Neural crest cell (in vitro differentiated cells): Measurements from ENCODE around the gene KRT84. TPM values are rescaled to one million over a fixed set of nuclear protein-coding genes. Genes with fewer than 3 reads are reported as not detected.

Experiments
- DNase-seq: peaks from one replicate; pipeline ENCODE4 v3.0.0; 2021; ENCODE audit warnings: low read depth, mixed read lengths, low spot score
- H3K27ac Mint-ChIP-seq: one replicate; pipeline ENCODE4 v1.8.0; 2021; ENCODE audit warnings: mild to moderate bottlenecking, mixed read lengths; ENCODE audit not compliant: unreplicated experiment
- H3K27me3 Mint-ChIP-seq: 2 replicates; pipeline ENCODE4 v1.8.0; 2021; ENCODE audit warnings: low read depth, mild to moderate bottlenecking, mixed read lengths
- H3K36me3 Mint-ChIP-seq: 2 replicates; pipeline ENCODE4 v1.8.0; 2021; ENCODE audit warnings: low read depth, mild to moderate bottlenecking, mixed read lengths
- H3K4me1 Mint-ChIP-seq: 2 replicates; pipeline ENCODE4 v1.8.0; 2021; ENCODE audit warnings: mixed read lengths
- H3K4me3 Mint-ChIP-seq: one replicate; pipeline ENCODE4 v1.8.0; 2021; ENCODE audit warnings: mild to moderate bottlenecking, mixed read lengths
- H3K9me3 Mint-ChIP-seq: 2 replicates; pipeline ENCODE4 v1.8.0; 2021; ENCODE audit warnings: mixed read lengths
- CTCF ChIP-seq: fragments of 200-600 bp; sonication (generic); conservative IDR thresholded peaks from 2 replicates; pipeline ENCODE4 v1.5.0; 2021; ENCODE audit warnings: antibody characterized with exemption, mild to moderate bottlenecking
- total RNA-seq: library from RNA; stranded (reverse); gene quantifications from 2 replicates; pipeline ENCODE4 v1.2.1, GENCODE V29; 2021

Gene KRT84
- total RNA-seq, 1 donor from 2014 or later, result not detected

- no peaks in the 10 kb centered on the region for H3K9me3 Mint-ChIP-seq
- no peaks in the 10 kb centered on the region for H3K4me1 Mint-ChIP-seq
- no peaks in the 10 kb centered on the region for H3K36me3 Mint-ChIP-seq
- no peak for DNase-seq
- TF ChIP-seq CTCF, result no peak
- H3K4me3 Mint-ChIP-seq, result no peak overlapping the region
- peaks cover 13% of the 10 kb centered on the region for H3K27me3 Mint-ChIP-seq
- no peak overlapping the region for H3K27ac Mint-ChIP-seq
Observed at GRCh38 chr12:52423661-52424500, 38.4 kb upstream of the KRT84 start.

- peaks cover 9% of the 10 kb centered on the region for H3K27me3 Mint-ChIP-seq
- H3K27ac Mint-ChIP-seq, result no peak overlapping the region
- DNase-seq, result no peak
- no peak overlapping the region for H3K4me3 Mint-ChIP-seq
- no peaks in the 10 kb centered on the region for H3K36me3 Mint-ChIP-seq
- H3K4me1 Mint-ChIP-seq, result no peaks in the 10 kb centered on the region
- TF ChIP-seq CTCF, result no peak
- H3K9me3 Mint-ChIP-seq, result no peaks in the 10 kb centered on the region
Observed at GRCh38 chr12:52423035-52423434, 37.6 kb upstream of the KRT84 start.

GRCh38 chr12:52419656-52420055 lies 34.2 kb upstream of the KRT84 start:
- Mint-ChIP-seq H3K4me3 (no peak overlapping the region), H3K4me1 (no peaks in the 10 kb centered on the region), H3K36me3 (no peaks in the 10 kb centered on the region), H3K27ac (peak overlapping the region; percentile 7), H3K27me3 (no peaks in the 10 kb centered on the region), H3K9me3 (no peaks in the 10 kb centered on the region)
- no peak for TF ChIP-seq CTCF
- no peak for DNase-seq

- Mint-ChIP-seq H3K4me1 (no peaks in the 10 kb centered on the region), H3K9me3 (no peaks in the 10 kb centered on the region), H3K36me3 (no peaks in the 10 kb centered on the region), H3K4me3 (no peak overlapping the region), H3K27me3 (no peaks in the 10 kb centered on the region), H3K27ac (peak overlapping the region; percentile 43)
- no peak for TF ChIP-seq CTCF
- DNase-seq, result no peak
Observed at GRCh38 chr12:52418576-52419110, 33.2 kb upstream of the KRT84 start.

- H3K4me3 Mint-ChIP-seq, result no peak overlapping the region
- H3K27ac Mint-ChIP-seq, result no peak overlapping the region
- H3K9me3 Mint-ChIP-seq, result no peaks in the 10 kb centered on the region
- no peaks in the 10 kb centered on the region for H3K36me3 Mint-ChIP-seq
- no peak for DNase-seq
- no peak for TF ChIP-seq CTCF
- H3K27me3 Mint-ChIP-seq, result no peaks in the 10 kb centered on the region
- H3K4me1 Mint-ChIP-seq, result peaks cover 6% of the 10 kb centered on the region
Observed at GRCh38 chr12:52417740-52418139, 32.3 kb upstream of the KRT84 start.
